CD4-positive, alpha-beta memory T cell (primary cell): ENCODE results near the gene RAG2. TPM values are rescaled to one million over a fixed set of nuclear protein-coding genes. Genes with fewer than 3 reads are reported as not detected.

Experiments
- CTCF ChIA-PET: fragments of 350-600 bp; sonication (Branson Sonifier 250); formaldehyde crosslinking; loops from one replicate; lab custom pipeline; 2021; ENCODE audit warnings: inconsistent platforms; ENCODE audit not compliant: partially characterized antibody; lab: Charles Lee
- POLR2A ChIA-PET: fragments of 350-600 bp; sonication (Branson Sonifier 250); formaldehyde crosslinking; loops from one replicate; lab custom pipeline; 2021; ENCODE audit not compliant: partially characterized antibody; lab: Charles Lee
- DNase-seq, 5 donors: peaks; one replicate each; pipeline versions ENCODE4 v3.0.0 to v3.0.0-alpha.2; 2020 to 2022; ENCODE audit warnings: mixed read lengths in 1 of 5
- H3K27ac ChIP-seq: one replicate; pipeline ENCODE4 v1.7.0; 2013; ENCODE audit warnings: low read depth, low read length
- H3K27me3 ChIP-seq: 2 replicates; pipeline ENCODE4 v1.7.0; 2013; ENCODE audit warnings: mild to moderate bottlenecking, low read length, moderate library complexity; ENCODE audit not compliant: insufficient read depth
- H3K36me3 ChIP-seq: 2 replicates; pipeline ENCODE4 v1.7.0; 2013; ENCODE audit warnings: mild to moderate bottlenecking, low read length, moderate library complexity; ENCODE audit not compliant: insufficient read depth
- H3K4me1 ChIP-seq: 2 replicates; pipeline ENCODE4 v1.7.0; 2013; ENCODE audit warnings: mild to moderate bottlenecking, low read length, moderate library complexity; ENCODE audit not compliant: insufficient read depth
- H3K4me3 ChIP-seq, 2 donors: one replicate each; pipeline ENCODE4 v1.7.0; 2013; ENCODE audit warnings: low read length in 2 of 2, mild to moderate bottlenecking in 1 of 2
- H3K9me3 ChIP-seq, 2 donors: one replicate each; pipeline ENCODE4 v1.7.0; 2013; ENCODE audit warnings: low read length in 2 of 2, control low read depth in 1 of 2; ENCODE audit not compliant: control insufficient read depth in 1 of 2
- H3K27ac Mint-ChIP-seq, 7 donors: one replicate each; pipeline ENCODE4 v1.8.0; 2020 to 2021; ENCODE audit warnings: mixed read lengths in 7 of 7, mild to moderate bottlenecking in 6 of 7, inconsistent platforms in 3 of 7, moderate library complexity in 3 of 7
- H3K27me3 Mint-ChIP-seq, 2 donors: one replicate each; pipeline ENCODE4 v1.8.0; 2020 to 2021; ENCODE audit warnings: mixed read lengths in 2 of 2
- H3K36me3 Mint-ChIP-seq, 2 donors: one replicate each; pipeline ENCODE4 v1.8.0; 2020 to 2021; ENCODE audit warnings: mixed read lengths in 2 of 2, inconsistent platforms in 1 of 2, mild to moderate bottlenecking in 1 of 2
- H3K4me1 Mint-ChIP-seq, 4 donors: one replicate each; pipeline ENCODE4 v1.8.0; 2020 to 2021; ENCODE audit warnings: mixed read lengths in 4 of 4, mild to moderate bottlenecking in 1 of 4
- H3K4me3 Mint-ChIP-seq, 8 donors: one replicate each; pipeline ENCODE4 v1.8.0; 2020 to 2021; ENCODE audit warnings: mixed read lengths in 8 of 8, mild to moderate bottlenecking in 7 of 8, moderate library complexity in 6 of 8, inconsistent platforms in 3 of 8
- H3K9me3 Mint-ChIP-seq, 8 donors: one replicate each; pipeline ENCODE4 v1.8.0; 2020 to 2021; ENCODE audit warnings: mixed read lengths in 8 of 8, mild to moderate bottlenecking in 5 of 8, inconsistent platforms in 3 of 8, moderate library complexity in 1 of 8
- intact Hi-C: fragments of 100-400 bp; cut with micrococcal nuclease; formaldehyde crosslinking; loops from one replicate; pipeline ENCODE4 v1.15.1; 2023
- polyA plus RNA-seq, 2 donors: library from polyadenylated mRNA; unstranded; fragments of 300-500 nt; fragmentation: Illumina TruSeq; gene quantifications; one replicate each; pipeline ENCODE4 v1.2.3, GENCODE V29; 2021
- total RNA-seq, 2 experiments: library from RNA; stranded (reverse); gene quantifications; one replicate each; pipeline ENCODE4 v1.2.3, GENCODE V29; 2021

Gene RAG2
- total and polyA plus RNA-seq, 4 experiments from 2014 or later, result not detected

DNA sequence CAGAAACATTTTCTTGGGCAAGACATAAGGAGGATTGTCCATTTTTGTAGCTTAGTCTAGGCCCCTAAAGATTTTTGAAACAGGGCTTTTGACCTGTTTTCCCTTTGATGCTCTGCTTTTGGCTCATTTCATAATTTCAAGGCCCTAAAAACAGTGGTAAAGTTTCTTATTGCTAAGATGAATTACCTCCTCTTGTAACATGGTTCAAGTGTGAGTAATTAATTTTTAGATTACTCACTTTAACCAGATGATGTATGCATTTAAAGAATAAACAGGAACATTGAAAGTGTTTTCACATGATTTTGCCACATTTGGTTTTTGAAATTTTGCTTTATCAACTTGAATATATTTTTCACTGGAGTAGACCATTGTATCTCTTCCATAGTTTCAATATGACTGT lies 1.2 kb downstream of the RAG2 start:
- Mint-ChIP-seq H3K36me3 (no peaks in the 10 kb centered on the region), H3K27ac (no peak overlapping the region), H3K4me3 (no peak overlapping the region), H3K4me1 (peaks cover 3 to 9% (median 7%) of the 10 kb centered on the region in 4 donors), H3K27me3 (peaks cover 22 to 28% of the 10 kb centered on the region in 2 donors), H3K9me3 (no peaks in the 10 kb centered on the region)
- H3K4me3 ChIP-seq, result no peak overlapping the region
- no peak overlapping the region for H3K27ac ChIP-seq
- no peaks in the 10 kb centered on the region for H3K4me1 ChIP-seq
- CTCF ChIA-PET, result no interaction called here
- POLR2A ChIA-PET, result no interaction called here
- no peaks in the 10 kb centered on the region for H3K27me3 ChIP-seq
- no peaks in the 10 kb centered on the region for H3K9me3 ChIP-seq
- DNase-seq, result no peak
- no peaks in the 10 kb centered on the region for H3K36me3 ChIP-seq
- intact Hi-C loops, result no loop called here

DNA sequence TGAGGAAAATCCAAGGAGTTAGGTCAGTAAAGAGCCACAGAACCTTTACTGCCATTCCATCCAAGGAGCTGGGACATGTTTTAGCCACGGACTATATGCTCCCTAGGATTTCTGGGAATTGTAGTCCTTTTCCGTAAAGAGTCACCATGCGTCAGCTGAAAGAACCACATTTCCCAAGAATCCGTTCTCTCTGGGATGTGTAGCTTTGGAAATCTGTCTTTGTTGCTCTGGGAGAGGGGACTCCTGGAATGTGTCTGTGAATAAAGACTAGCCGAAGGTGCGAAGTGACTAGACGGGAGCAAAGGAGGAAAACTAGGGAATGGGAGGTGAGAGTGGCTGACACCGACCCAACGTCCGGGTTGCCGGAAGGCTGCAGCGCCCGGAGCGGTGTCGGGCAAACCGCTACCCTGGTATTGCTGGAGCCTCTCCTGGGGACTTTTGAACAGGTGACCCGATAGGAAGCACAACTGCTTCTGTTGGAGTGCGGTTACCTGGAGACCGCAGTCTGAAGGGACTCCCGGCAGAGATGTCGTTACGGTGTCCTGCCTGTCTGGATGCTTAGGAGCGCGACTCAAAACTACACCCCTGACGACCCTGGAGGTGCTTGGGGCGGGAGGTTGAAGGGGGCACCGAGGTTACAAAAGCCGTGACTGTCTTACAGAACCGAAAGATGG lies 3.6 kb downstream of the RAG2 start, which contains the start of gene IFTAP:
Gene IFTAP, plus strand, starts transcription at position 187 of the 674 bp plus-strand sequence. CDS start 15,602 bp downstream, outside the sequence.
- H3K4me3 ChIP-seq, result peak within 1 kb of the TSS; percentile 13 to 17
- H3K27ac Mint-ChIP-seq, result peak within 1 kb of the TSS in 4 of 7 donors; percentile 12 to 48 (median 36)
- H3K9me3 ChIP-seq, result no peaks in the 10 kb centered on the region
- H3K27me3 Mint-ChIP-seq, result peaks cover 22 to 28% of the 10 kb centered on the region in 2 donors
- no peaks in the 10 kb centered on the region for H3K36me3 ChIP-seq
- no peaks in the 10 kb centered on the region for H3K36me3 Mint-ChIP-seq
- intact Hi-C loops, result no loop called here
- peak within 1 kb of the TSS; percentile 88 to 98 (median 94) for H3K4me3 Mint-ChIP-seq
- H3K27ac ChIP-seq, result no peak within 1 kb of the TSS
- DNase-seq, result peak in 4 of 5 donors; percentile 21 to 31 (median 24)
- CTCF ChIA-PET, result interaction anchor here (1.8 kb wide), 1 partner anchor 30 kb away, joined by 5 read pairs; no protein-coding TSS in a partner anchor
- H3K27me3 ChIP-seq, result no peaks in the 10 kb centered on the region
- no peaks in the 10 kb centered on the region for H3K4me1 ChIP-seq
- POLR2A ChIA-PET, result no interaction called here
- H3K4me1 Mint-ChIP-seq, result peaks cover 3 to 9% (median 7%) of the 10 kb centered on the region in 4 donors
- no peaks in the 10 kb centered on the region for H3K9me3 Mint-ChIP-seq

DNA sequence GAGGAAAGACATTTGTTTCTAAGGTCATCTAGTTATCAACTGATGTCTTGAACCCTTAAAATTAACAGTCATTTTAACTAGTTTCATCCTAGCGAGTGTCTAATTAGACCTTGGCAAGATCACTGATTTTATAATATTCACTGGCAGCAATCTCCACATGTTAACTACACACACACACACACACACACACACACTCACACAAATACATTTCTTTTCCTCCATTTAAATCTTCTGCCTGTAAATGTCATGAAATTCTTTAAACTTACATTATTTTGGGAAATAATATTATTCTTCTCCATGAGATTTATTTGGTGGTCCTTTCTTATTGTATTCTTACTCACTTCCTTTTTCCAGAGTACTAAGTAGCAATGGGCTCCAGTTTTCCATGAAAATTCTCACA lies 6.6 kb downstream of the RAG2 start:
- no peaks in the 10 kb centered on the region for H3K36me3 Mint-ChIP-seq
- no peaks in the 10 kb centered on the region for H3K9me3 Mint-ChIP-seq
- H3K36me3 ChIP-seq, result no peaks in the 10 kb centered on the region
- DNase-seq, result no peak
- no peaks in the 10 kb centered on the region for H3K9me3 ChIP-seq
- H3K27me3 Mint-ChIP-seq, result peaks cover 22 to 26% of the 10 kb centered on the region in 2 donors
- H3K27me3 ChIP-seq, result no peaks in the 10 kb centered on the region
- peaks cover 3 to 9% (median 7%) of the 10 kb centered on the region in 4 donors for H3K4me1 Mint-ChIP-seq
- no peaks in the 10 kb centered on the region for H3K4me1 ChIP-seq
- H3K4me3 Mint-ChIP-seq, result no peak overlapping the region
- POLR2A ChIA-PET, result no interaction called here
- intact Hi-C loops, result no loop called here
- CTCF ChIA-PET, result no interaction called here
- no peak overlapping the region for H3K4me3 ChIP-seq
- no peak overlapping the region for H3K27ac Mint-ChIP-seq
- no peak overlapping the region for H3K27ac ChIP-seq

DNA sequence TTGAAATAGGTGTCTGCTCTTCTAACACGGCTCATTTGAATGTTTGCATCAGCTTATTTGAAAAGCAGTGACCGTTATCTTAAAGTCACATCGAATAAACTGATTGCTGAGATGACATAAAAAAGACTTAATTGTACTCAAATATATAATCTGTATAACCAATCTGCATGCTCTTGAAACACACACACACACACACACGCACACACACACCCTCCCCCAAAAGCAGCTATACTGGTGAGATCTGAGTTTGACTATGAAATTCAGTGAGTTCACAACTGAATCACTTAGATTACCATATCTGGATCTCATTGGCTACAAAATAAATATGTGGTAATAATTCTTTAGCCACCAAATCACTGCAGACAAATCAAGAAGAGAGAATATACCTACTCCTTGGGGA lies 7.5 kb downstream of the RAG2 start:
- peaks cover 3 to 9% (median 7%) of the 10 kb centered on the region in 4 donors for H3K4me1 Mint-ChIP-seq

DNA sequence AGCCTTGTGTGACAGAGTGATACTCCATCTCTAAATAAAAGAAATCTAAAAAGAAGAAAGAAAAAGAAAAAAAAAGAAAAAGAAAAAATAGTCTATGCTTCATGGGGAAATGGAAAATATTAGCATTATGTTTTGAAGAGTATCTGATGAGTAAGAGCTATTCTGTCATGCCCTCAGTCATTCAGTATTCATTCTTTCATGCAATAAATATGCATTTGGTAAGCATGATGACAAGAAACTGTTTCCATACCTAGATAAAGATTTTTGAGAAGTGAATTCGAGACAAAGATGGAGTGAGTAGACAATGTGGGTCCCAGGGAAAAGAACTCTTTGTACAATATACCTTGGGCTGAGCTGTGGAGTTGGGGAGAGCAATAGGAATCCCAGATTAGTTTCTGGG lies 9.9 kb downstream of the RAG2 start:
- CTCF ChIA-PET, result interaction anchor here (1.5 kb wide), 1 partner anchor 14 kb away, joined by 3 read pairs; no protein-coding TSS in a partner anchor
- Histone ChIP-seq H3K4me1 (no peaks in the 10 kb centered on the region), H3K27ac (no peak overlapping the region), H3K4me3 (no peak overlapping the region), H3K27me3 (no peaks in the 10 kb centered on the region), H3K36me3 (no peaks in the 10 kb centered on the region), H3K9me3 (no peaks in the 10 kb centered on the region)
- H3K4me3 Mint-ChIP-seq, result no peak overlapping the region
- intact Hi-C loops, result no loop called here
- H3K4me1 Mint-ChIP-seq, result no peaks in the 10 kb centered on the region
- no peak overlapping the region for H3K27ac Mint-ChIP-seq
- no peaks in the 10 kb centered on the region for H3K36me3 Mint-ChIP-seq
- H3K27me3 Mint-ChIP-seq, result peaks cover 9 to 17% of the 10 kb centered on the region in 2 donors
- DNase-seq, result no peak
- POLR2A ChIA-PET, result interaction anchor here (0.6 kb wide), 1 partner anchor 936 kb away, joined by 3 read pairs; no protein-coding TSS in a partner anchor
- H3K9me3 Mint-ChIP-seq, result peaks cover 0 to 2% (median 0%) of the 10 kb centered on the region in 8 donors

More for the DNA sequence above, 7.5 kb downstream of the RAG2 start:
- H3K4me1 ChIP-seq, result no peaks in the 10 kb centered on the region
- CTCF ChIA-PET, result no interaction called here
- Mint-ChIP-seq H3K27me3 (peaks cover 17 to 26% of the 10 kb centered on the region in 2 donors), H3K9me3 (no peaks in the 10 kb centered on the region), H3K4me3 (no peak overlapping the region), H3K36me3 (no peaks in the 10 kb centered on the region), H3K27ac (no peak overlapping the region)
- no peaks in the 10 kb centered on the region for H3K36me3 ChIP-seq
- POLR2A ChIA-PET, result no interaction called here
- no peak overlapping the region for H3K27ac ChIP-seq
- DNase-seq, result no peak
- intact Hi-C loops, result no loop called here
- H3K9me3 ChIP-seq, result no peaks in the 10 kb centered on the region
- H3K27me3 ChIP-seq, result no peaks in the 10 kb centered on the region
- no peak overlapping the region for H3K4me3 ChIP-seq

DNA sequence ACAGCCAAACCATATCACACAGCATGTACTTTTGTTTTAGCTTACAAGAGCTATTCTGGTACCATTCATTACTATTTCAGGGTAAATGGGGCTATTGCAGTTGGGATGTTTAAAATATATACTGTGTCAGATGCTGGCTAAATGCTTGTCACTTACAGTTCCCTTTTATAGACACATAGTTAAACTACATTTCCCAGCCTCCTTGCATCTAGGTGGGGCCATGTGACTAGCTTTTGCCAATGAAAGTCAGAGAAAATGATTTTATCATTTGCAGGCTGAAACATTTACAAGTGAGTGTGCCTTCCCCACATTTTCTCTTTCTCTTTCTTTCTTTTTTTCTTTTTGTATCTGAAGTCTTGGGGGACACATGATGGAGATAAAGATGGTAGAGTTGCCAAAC lies 11.5 kb downstream of the RAG2 start:
- ChIA-PET CTCF (interaction anchor here (0.9 to 1.5 kb wide), 2 partner anchors 13 to 161 kb away, joined by 3 to 5 read pairs; no protein-coding TSS in a partner anchor), POLR2A (no interaction called here)
- Histone ChIP-seq H3K4me3 (no peak overlapping the region), H3K27me3 (no peaks in the 10 kb centered on the region), H3K36me3 (no peaks in the 10 kb centered on the region), H3K27ac (no peak overlapping the region), H3K9me3 (no peaks in the 10 kb centered on the region), H3K4me1 (no peaks in the 10 kb centered on the region)
- Mint-ChIP-seq H3K36me3 (no peaks in the 10 kb centered on the region), H3K9me3 (peaks cover 0 to 8% (median 4%) of the 10 kb centered on the region in 8 donors), H3K27me3 (peaks cover 3 to 9% of the 10 kb centered on the region in 2 donors), H3K4me1 (no peaks in the 10 kb centered on the region), H3K4me3 (no peak overlapping the region), H3K27ac (no peak overlapping the region)
- intact Hi-C loops, result no loop called here
- DNase-seq, result no peak

DNA sequence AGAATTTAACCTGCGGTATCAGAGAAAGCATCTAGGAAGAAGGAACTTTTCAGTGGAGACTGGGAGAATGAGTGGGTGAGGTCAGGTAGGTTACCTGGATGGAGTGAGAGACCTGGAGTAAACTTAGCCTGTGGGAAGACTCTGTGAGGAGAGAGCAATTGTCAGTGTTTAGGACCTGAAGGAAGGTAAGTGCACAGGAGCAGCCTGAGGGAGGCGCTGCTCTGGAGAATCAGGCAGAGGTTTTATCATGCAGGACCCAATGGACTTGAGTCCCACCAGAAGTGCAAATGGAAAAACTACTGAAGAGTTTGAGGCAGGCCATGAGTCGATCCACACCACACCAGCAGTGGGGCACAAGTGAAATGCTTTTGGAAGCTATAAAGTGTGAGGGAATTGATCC lies 14.4 kb downstream of the RAG2 start:
- Mint-ChIP-seq H3K4me1 (no peaks in the 10 kb centered on the region), H3K9me3 (peaks cover 0 to 11% (median 4%) of the 10 kb centered on the region in 8 donors), H3K27me3 (peaks cover 0 to 7% of the 10 kb centered on the region in 2 donors), H3K4me3 (no peak overlapping the region), H3K27ac (no peak overlapping the region), H3K36me3 (peaks cover 0 to 3% of the 10 kb centered on the region in 2 donors)
- no peaks in the 10 kb centered on the region for H3K4me1 ChIP-seq
- H3K27ac ChIP-seq, result no peak overlapping the region
- DNase-seq, result no peak
- ChIA-PET CTCF (no interaction called here), POLR2A (no interaction called here)
- no peaks in the 10 kb centered on the region for H3K36me3 ChIP-seq
- no peaks in the 10 kb centered on the region for H3K27me3 ChIP-seq
- no peak overlapping the region for H3K4me3 ChIP-seq
- no peaks in the 10 kb centered on the region for H3K9me3 ChIP-seq
- intact Hi-C loops, result no loop called here
